HCT116 (cell line): ENCODE results near the gene ATP8B4. TPM values are rescaled to one million over a fixed set of nuclear protein-coding genes. Genes with fewer than 3 reads are reported as not detected.

ENCODE experiments used
- ATAC-seq: fragments of 200-7000 bp; cut with Tn5 transposase; 2 replicates; pipeline ENCODE4 v1.9.1; 2020; ENCODE audit warnings: mild to moderate bottlenecking, moderate library complexity
- BruUV-seq: library from RNA; stranded (reverse); fragments of 400-500 nt; replicated peaks from 2 replicates; lab custom pipeline; 2021; lab: Mats Ljungman, UMichigan
- CTCF ChIA-PET: fragments of 300-600 bp; sonication (Branson Sonifier 250); formaldehyde crosslinking; loops from one replicate; lab custom pipeline; 2021; ENCODE audit warnings: antibody characterized with exemption; lab: Charles Lee
- POLR2A ChIA-PET: fragments of 300-600, 350-600 bp; sonication (Branson Sonifier 250); formaldehyde crosslinking; loops from one replicate; lab custom pipeline; 2021; ENCODE audit warnings: antibody characterized with exemption; lab: Charles Lee
- RAD21 ChIA-PET, 2 experiments: fragments of 300-600 bp; sonication (Branson Sonifier 250); formaldehyde crosslinking; loops; one replicate each; lab custom pipeline; 2023; ENCODE audit warnings: low total read pairs in 2 of 2; ENCODE audit not compliant: uncharacterized antibody in 2 of 2, unreplicated experiment in 2 of 2, low non-redundant PET in 1 of 2; lab: Charles Lee
- DNase-seq: peaks from one replicate; pipeline ENCODE4 v3.0.0-alpha.2; 2010; ENCODE audit warnings: low read depth, low spot score
- H2AFZ ChIP-seq: fragments of 200-600 bp; shearing (Covaris generic), sonication (generic); 2 replicates; pipeline ENCODE4 v1.6.1; 2017; ENCODE audit warnings: low read depth, mixed run types, mixed read lengths, antibody characterized with exemption, low read length; ENCODE audit not compliant: poor library complexity, severe bottlenecking
- H3K27ac ChIP-seq: 2 replicates; pipeline ENCODE4 v1.5.1; 2012; ENCODE audit warnings: low read depth, low read length
- H3K27me3 ChIP-seq: fragments of 200-600 bp; sonication (generic); 2 replicates; pipeline ENCODE4 v1.6.1; 2016; ENCODE audit warnings: mixed run types, low read length, mixed read lengths; ENCODE audit not compliant: insufficient read depth
- H3K36me3 ChIP-seq, 2 experiments: fragments of 200-500 bp in 1 of 2; fragments of 200-600 bp in 1 of 2; sonication (Bioruptor generic) in 1 of 2; sonication (generic) in 1 of 2; 2 replicates each; pipeline versions ENCODE4 v1.5.1 to v1.6.1; 2014 to 2016; ENCODE audit warnings: low read length in 2 of 2, inconsistent platforms in 1 of 2, mixed read lengths in 1 of 2, mixed run types in 1 of 2; ENCODE audit not compliant: insufficient read depth in 2 of 2, control insufficient read depth in 1 of 2
- H3K4me1 ChIP-seq, 2 experiments: fragments of 200-600 bp in 1 of 2; sonication (generic) in 1 of 2; 2 replicates each; pipeline versions ENCODE4 v1.5.1 to v1.6.1; 2012 to 2017; ENCODE audit warnings: low read length in 2 of 2, inconsistent platforms in 1 of 2, mild to moderate bottlenecking in 1 of 2, mixed read lengths in 1 of 2, mixed run types in 1 of 2, moderate library complexity in 1 of 2; ENCODE audit not compliant: insufficient read depth in 2 of 2, control insufficient read depth in 1 of 2
- H3K4me2 ChIP-seq: fragments of 200-600 bp; sonication (generic); 2 replicates; pipeline ENCODE4 v1.6.1; 2017; ENCODE audit warnings: mixed run types, low read length, mixed read lengths
- H3K4me3 ChIP-seq, 2 experiments: fragments of 200-600 bp in 1 of 2; sonication (generic) in 1 of 2; replicated peaks in 1 of 2; 2 replicates each; pipeline ENCODE4 v1.5.1; 2011 to 2016; ENCODE audit warnings: low read length in 2 of 2, control low read depth in 1 of 2, low read depth in 1 of 2, mild to moderate bottlenecking in 1 of 2, mixed read lengths in 1 of 2, mixed run types in 1 of 2
- H3K79me2 ChIP-seq: fragments of 200-600 bp; sonication (generic); 2 replicates; pipeline ENCODE4 v1.6.1; 2017; ENCODE audit warnings: mild to moderate bottlenecking, mixed run types, low read length, moderate library complexity, mixed read lengths; ENCODE audit not compliant: insufficient read depth
- H3K9ac ChIP-seq: fragments of 200-600 bp; sonication (generic); 2 replicates; pipeline ENCODE4 v1.6.1; 2016; ENCODE audit warnings: low read length, mixed read lengths
- H3K9me2 ChIP-seq: fragments of 200-600 bp; sonication (generic), shearing (Covaris generic); 2 replicates; pipeline ENCODE4 v1.6.1; 2017; ENCODE audit warnings: mixed run types, mild to moderate bottlenecking, moderate library complexity; ENCODE audit not compliant: insufficient read depth
- H3K9me3 ChIP-seq, 2 experiments: fragments of 200-500 bp in 1 of 2; fragments of 200-600 bp in 1 of 2; sonication (Bioruptor generic) in 1 of 2; sonication (generic) in 1 of 2; 2 replicates each; pipeline ENCODE4 v1.6.1; 2014 to 2017; ENCODE audit warnings: low read length in 2 of 2, mixed read lengths in 2 of 2, inconsistent platforms in 1 of 2, low read depth in 1 of 2, mild to moderate bottlenecking in 1 of 2, mixed run types in 1 of 2, moderate library complexity in 1 of 2; ENCODE audit not compliant: control insufficient read depth in 1 of 2, insufficient read depth in 1 of 2
- H4K20me1 ChIP-seq: fragments of 200-600 bp; sonication (generic), shearing (Covaris generic); 2 replicates; pipeline ENCODE4 v1.6.1; 2017; ENCODE audit warnings: mixed run types, mild to moderate bottlenecking, moderate library complexity; ENCODE audit not compliant: insufficient read depth
- ATF3 ChIP-seq: IDR thresholded peaks from 2 replicates; pipeline ENCODE4 v1.6.1; 2012
- CBX3 ChIP-seq: IDR thresholded peaks from 2 replicates; pipeline ENCODE4 v1.6.1; 2012; ENCODE audit warnings: low read depth
- CEBPB ChIP-seq: IDR thresholded peaks from 2 replicates; pipeline ENCODE4 v1.6.1; 2012; ENCODE audit warnings: low read depth
- EGR1 ChIP-seq: IDR thresholded peaks from 2 replicates; pipeline ENCODE4 v1.6.1; 2012; ENCODE audit warnings: low read depth
- ELF1 ChIP-seq: IDR thresholded peaks from 2 replicates; pipeline ENCODE4 v1.6.1; 2012; ENCODE audit warnings: low read depth, borderline replicate concordance
- EZH2 ChIP-seq: fragments of 200-600 bp; sonication (generic); IDR thresholded peaks from 2 replicates; pipeline ENCODE4 v1.6.1; 2017; ENCODE audit warnings: antibody characterized with exemption, mixed run types
- EZH2phosphoT487 ChIP-seq: fragments of 200-600 bp; IDR thresholded peaks from 2 replicates; pipeline ENCODE4 v1.6.1; 2018; ENCODE audit warnings: antibody characterized with exemption, borderline replicate concordance
- FOSL1 ChIP-seq: IDR thresholded peaks from 2 replicates; pipeline ENCODE4 v1.6.1; 2012; ENCODE audit warnings: low read depth
- JUND ChIP-seq: IDR thresholded peaks from 2 replicates; pipeline ENCODE4 v1.6.1; 2012
- MAX ChIP-seq: IDR thresholded peaks from 2 replicates; pipeline ENCODE4 v1.6.1; 2012
- POLR2AphosphoS5 ChIP-seq: IDR thresholded peaks from 2 replicates; pipeline ENCODE4 v1.6.1; 2011; ENCODE audit warnings: mild to moderate bottlenecking, low read depth, low read length, moderate library complexity
- RAD21 ChIP-seq: IDR thresholded peaks from 2 replicates; pipeline ENCODE4 v1.6.1; 2012; ENCODE audit warnings: low read depth, mild to moderate bottlenecking
- SIN3A ChIP-seq: IDR thresholded peaks from 2 replicates; pipeline ENCODE4 v1.6.1; 2012; ENCODE audit warnings: low read depth
- SP1 ChIP-seq: IDR thresholded peaks from 2 replicates; pipeline ENCODE4 v1.6.1; 2012; ENCODE audit warnings: low read depth
- TCF7L2 ChIP-seq: IDR thresholded peaks from 2 replicates; pipeline ENCODE4 v1.7.0; 2011; ENCODE audit warnings: borderline replicate concordance, inconsistent platforms; ENCODE audit not compliant: insufficient read depth, insufficient read length; ENCODE audit errors: extremely low read depth
- YY1 ChIP-seq: IDR thresholded peaks from 2 replicates; pipeline ENCODE4 v1.6.1; 2011; ENCODE audit warnings: low read length, low read depth, moderate library complexity, mild to moderate bottlenecking; ENCODE audit not compliant: insufficient replicate concordance; ENCODE audit errors: extremely low read depth
- ZFX ChIP-seq: fragments of 450-650 bp; IDR thresholded peaks from 2 replicates; pipeline ENCODE4 v1.6.1; 2017
- ZNF274 ChIP-seq: fragments of 200-500 bp; sonication (Bioruptor generic); IDR thresholded peaks from 2 replicates; pipeline ENCODE4 v1.6.1; 2014; ENCODE audit warnings: mild to moderate bottlenecking, low read depth, low read length, inconsistent platforms
- intact Hi-C: fragments of 100-400 bp; cut with micrococcal nuclease; formaldehyde crosslinking; loops from 2 replicates; pipeline ENCODE4 v1.10.0; 2022
- total RNA-seq: library from RNA; stranded (reverse); gene quantifications from one replicate; pipeline ENCODE4 v1.2.1, GENCODE V29; 2021; ENCODE audit not compliant: unreplicated experiment
- TF ChIP-seq, protein P1 (sequence below): IDR thresholded peaks from 2 replicates; pipeline ENCODE4 v1.6.1; 2012; ENCODE audit warnings: low read depth
- TF ChIP-seq, protein P2 (sequence below): IDR thresholded peaks from 2 replicates; pipeline ENCODE4 v1.6.1; 2011; ENCODE audit warnings: mild to moderate bottlenecking, low read length, moderate library complexity; ENCODE audit not compliant: insufficient replicate concordance; ENCODE audit errors: extremely low read depth

Gene ATP8B4
- total RNA-seq, 1 experiment from 2014 or later, result 0.25 TPM

GRCh38 chr15:49991587-49991986 lies 127.4 kb downstream of the ATP8B4 start:
- Histone ChIP-seq H3K4me2 (no peak overlapping the region), H3K9me2 (no peaks in the 10 kb centered on the region), H3K27me3 (no peaks in the 10 kb centered on the region), H4K20me1 (no peaks in the 10 kb centered on the region), H3K36me3 (no peaks in the 10 kb centered on the region), H3K9ac (no peak overlapping the region), H3K4me1 (no peaks in the 10 kb centered on the region), H3K4me3 (no peak overlapping the region), H3K9me3 (no peaks in the 10 kb centered on the region), H3K79me2 (no peaks in the 10 kb centered on the region), H3K27ac (no peak overlapping the region), H2AFZ (no peak overlapping the region)
- POLR2A ChIA-PET, result no interaction called here
- TF ChIP-seq SP1, result no peak
- TF ChIP-seq, protein P1, sequence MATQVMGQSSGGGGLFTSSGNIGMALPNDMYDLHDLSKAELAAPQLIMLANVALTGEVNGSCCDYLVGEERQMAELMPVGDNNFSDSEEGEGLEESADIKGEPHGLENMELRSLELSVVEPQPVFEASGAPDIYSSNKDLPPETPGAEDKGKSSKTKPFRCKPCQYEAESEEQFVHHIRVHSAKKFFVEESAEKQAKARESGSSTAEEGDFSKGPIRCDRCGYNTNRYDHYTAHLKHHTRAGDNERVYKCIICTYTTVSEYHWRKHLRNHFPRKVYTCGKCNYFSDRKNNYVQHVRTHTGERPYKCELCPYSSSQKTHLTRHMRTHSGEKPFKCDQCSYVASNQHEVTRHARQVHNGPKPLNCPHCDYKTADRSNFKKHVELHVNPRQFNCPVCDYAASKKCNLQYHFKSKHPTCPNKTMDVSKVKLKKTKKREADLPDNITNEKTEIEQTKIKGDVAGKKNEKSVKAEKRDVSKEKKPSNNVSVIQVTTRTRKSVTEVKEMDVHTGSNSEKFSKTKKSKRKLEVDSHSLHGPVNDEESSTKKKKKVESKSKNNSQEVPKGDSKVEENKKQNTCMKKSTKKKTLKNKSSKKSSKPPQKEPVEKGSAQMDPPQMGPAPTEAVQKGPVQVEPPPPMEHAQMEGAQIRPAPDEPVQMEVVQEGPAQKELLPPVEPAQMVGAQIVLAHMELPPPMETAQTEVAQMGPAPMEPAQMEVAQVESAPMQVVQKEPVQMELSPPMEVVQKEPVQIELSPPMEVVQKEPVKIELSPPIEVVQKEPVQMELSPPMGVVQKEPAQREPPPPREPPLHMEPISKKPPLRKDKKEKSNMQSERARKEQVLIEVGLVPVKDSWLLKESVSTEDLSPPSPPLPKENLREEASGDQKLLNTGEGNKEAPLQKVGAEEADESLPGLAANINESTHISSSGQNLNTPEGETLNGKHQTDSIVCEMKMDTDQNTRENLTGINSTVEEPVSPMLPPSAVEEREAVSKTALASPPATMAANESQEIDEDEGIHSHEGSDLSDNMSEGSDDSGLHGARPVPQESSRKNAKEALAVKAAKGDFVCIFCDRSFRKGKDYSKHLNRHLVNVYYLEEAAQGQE, result no peak
- TF ChIP-seq CBX3, result no peak
- no peak for TF ChIP-seq JUND
- no peak for TF ChIP-seq ZNF274
- TF ChIP-seq ATF3, result no peak
- no peak for TF ChIP-seq EGR1
- TF ChIP-seq MAX, result no peak
- TF ChIP-seq ZFX, result no peak
- no peak for TF ChIP-seq YY1
- no peak for TF ChIP-seq SIN3A
- TF ChIP-seq, protein P2, sequence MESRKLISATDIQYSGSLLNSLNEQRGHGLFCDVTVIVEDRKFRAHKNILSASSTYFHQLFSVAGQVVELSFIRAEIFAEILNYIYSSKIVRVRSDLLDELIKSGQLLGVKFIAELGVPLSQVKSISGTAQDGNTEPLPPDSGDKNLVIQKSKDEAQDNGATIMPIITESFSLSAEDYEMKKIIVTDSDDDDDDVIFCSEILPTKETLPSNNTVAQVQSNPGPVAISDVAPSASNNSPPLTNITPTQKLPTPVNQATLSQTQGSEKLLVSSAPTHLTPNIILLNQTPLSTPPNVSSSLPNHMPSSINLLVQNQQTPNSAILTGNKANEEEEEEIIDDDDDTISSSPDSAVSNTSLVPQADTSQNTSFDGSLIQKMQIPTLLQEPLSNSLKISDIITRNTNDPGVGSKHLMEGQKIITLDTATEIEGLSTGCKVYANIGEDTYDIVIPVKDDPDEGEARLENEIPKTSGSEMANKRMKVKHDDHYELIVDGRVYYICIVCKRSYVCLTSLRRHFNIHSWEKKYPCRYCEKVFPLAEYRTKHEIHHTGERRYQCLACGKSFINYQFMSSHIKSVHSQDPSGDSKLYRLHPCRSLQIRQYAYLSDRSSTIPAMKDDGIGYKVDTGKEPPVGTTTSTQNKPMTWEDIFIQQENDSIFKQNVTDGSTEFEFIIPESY, result no peak
- TF ChIP-seq EZH2phosphoT487, result no peak
- TF ChIP-seq EZH2, result no peak
- TF ChIP-seq POLR2AphosphoS5, result no peak
- TF ChIP-seq CEBPB, result no peak
- TF ChIP-seq ELF1, result no peak
- no peak for TF ChIP-seq RAD21
- no peak for TF ChIP-seq TCF7L2
- TF ChIP-seq FOSL1, result no peak
- DNase-seq (no peak), ATAC-seq (no peak)
- intact Hi-C loops, result no loop called here
- BruUV-seq, result no TSS peak
- CTCF ChIA-PET, result no interaction called here
- RAD21 ChIA-PET, result no interaction called here
